ENCODE results near the gene RBPJ.

The RBPJ gene

DNA sequence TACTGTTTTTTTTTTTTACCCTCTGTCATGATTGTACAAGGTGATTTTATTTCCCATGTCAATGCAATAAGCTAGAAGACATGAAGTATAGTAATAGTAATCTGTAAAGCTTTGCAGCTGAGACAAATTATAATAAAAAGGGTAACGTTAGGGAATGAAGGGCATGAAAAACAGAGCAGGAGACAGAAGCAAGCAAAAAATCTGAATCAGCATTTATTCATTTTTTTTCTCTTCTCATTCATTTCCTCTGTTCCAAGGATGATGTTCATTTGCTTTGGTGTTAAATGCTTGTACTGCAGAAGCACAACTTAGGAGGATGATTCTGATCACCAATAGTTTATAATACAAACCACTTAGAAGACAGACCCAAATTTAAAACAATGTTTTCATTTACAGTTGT lies 105.1 kb downstream of the RBPJ start:
- Histone ChIP-seq H3F3A (ENCODE audit: low read depth) (no peaks in the 10 kb centered on the region), H3K36me3 (ENCODE audit: insufficient read depth, low read length) (peaks cover 94% of the 10 kb centered on the region), H3K9ac (ENCODE audit: low read depth, low read length, poor library complexity, severe bottlenecking) (no peak overlapping the region), H3K4me2 (ENCODE audit: low read depth, low read length, poor library complexity, severe bottlenecking) (no peak overlapping the region), H3K4me3 (ENCODE audit: low read length, poor library complexity, severe bottlenecking) (no peak overlapping the region), H3K27me3 (ENCODE audit: insufficient read depth, low read length, poor library complexity, severe bottlenecking) (no peaks in the 10 kb centered on the region), H3K9me3 (ENCODE audit: insufficient read depth, low read depth, low read length) (no peaks in the 10 kb centered on the region), H3K4me1 (ENCODE audit: insufficient read depth, low read length, poor library complexity, severe bottlenecking) (peaks cover 1% of the 10 kb centered on the region), H2AFZ (ENCODE audit: low read length) (no peak overlapping the region), H3K79me2 (ENCODE audit: insufficient read depth, low read length) (no peaks in the 10 kb centered on the region), H4K20me1 (ENCODE audit: insufficient read depth, low read length, poor library complexity, severe bottlenecking) (no peaks in the 10 kb centered on the region), H3K9me2 (replicated peaks; ENCODE audit: low read depth, low read length) (no peaks in the 10 kb centered on the region)
- no peak for TF ChIP-seq EZH2phosphoT487 (IDR thresholded peaks at IDR 0.05; ENCODE audit: borderline replicate concordance)
- TF ChIP-seq, protein P1, sequence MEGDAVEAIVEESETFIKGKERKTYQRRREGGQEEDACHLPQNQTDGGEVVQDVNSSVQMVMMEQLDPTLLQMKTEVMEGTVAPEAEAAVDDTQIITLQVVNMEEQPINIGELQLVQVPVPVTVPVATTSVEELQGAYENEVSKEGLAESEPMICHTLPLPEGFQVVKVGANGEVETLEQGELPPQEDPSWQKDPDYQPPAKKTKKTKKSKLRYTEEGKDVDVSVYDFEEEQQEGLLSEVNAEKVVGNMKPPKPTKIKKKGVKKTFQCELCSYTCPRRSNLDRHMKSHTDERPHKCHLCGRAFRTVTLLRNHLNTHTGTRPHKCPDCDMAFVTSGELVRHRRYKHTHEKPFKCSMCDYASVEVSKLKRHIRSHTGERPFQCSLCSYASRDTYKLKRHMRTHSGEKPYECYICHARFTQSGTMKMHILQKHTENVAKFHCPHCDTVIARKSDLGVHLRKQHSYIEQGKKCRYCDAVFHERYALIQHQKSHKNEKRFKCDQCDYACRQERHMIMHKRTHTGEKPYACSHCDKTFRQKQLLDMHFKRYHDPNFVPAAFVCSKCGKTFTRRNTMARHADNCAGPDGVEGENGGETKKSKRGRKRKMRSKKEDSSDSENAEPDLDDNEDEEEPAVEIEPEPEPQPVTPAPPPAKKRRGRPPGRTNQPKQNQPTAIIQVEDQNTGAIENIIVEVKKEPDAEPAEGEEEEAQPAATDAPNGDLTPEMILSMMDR (conservative IDR thresholded peaks at IDR 0.05; ENCODE audit: low read length): no peak

DNA sequence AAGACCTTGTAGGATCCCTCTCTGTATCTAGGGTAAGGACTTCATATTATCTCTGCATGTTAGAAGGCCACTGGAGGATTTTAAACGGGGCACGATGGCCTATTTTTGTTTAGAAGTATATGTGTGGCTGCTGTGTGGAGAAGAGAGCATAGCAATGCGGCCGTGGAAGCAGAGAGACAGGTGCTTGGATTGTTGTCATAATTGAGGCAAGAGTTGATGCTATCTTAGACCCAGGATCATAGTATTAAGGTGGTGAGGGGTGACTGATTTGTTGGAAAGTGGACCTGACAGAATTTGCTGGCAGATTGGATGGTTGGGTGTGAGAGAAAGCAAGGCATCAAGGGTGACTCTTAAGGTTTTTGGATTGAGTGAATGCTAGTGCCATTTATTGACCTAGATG lies 106.1 kb downstream of the RBPJ start:
- H4K20me1 ChIP-seq (ENCODE audit: insufficient read depth, low read length, poor library complexity, severe bottlenecking): no peaks in the 10 kb centered on the region
- no peaks in the 10 kb centered on the region for H3K9me2 ChIP-seq (replicated peaks; ENCODE audit: low read depth, low read length)
- H3F3A ChIP-seq (ENCODE audit: low read depth): no peaks in the 10 kb centered on the region
- no peaks in the 10 kb centered on the region for H3K27me3 ChIP-seq (ENCODE audit: insufficient read depth, low read length, poor library complexity, severe bottlenecking)
- peaks cover 94% of the 10 kb centered on the region for H3K36me3 ChIP-seq (ENCODE audit: insufficient read depth, low read length)
- H3K4me1 ChIP-seq (ENCODE audit: insufficient read depth, low read length, poor library complexity, severe bottlenecking): no peaks in the 10 kb centered on the region
- H3K4me2 ChIP-seq (ENCODE audit: low read depth, low read length, poor library complexity, severe bottlenecking): no peak overlapping the region
- no peak overlapping the region for H2AFZ ChIP-seq (ENCODE audit: low read length)
- H3K79me2 ChIP-seq (ENCODE audit: insufficient read depth, low read length): no peaks in the 10 kb centered on the region
- no peak overlapping the region for H3K4me3 ChIP-seq (ENCODE audit: low read length, poor library complexity, severe bottlenecking)
- H3K9ac ChIP-seq (ENCODE audit: low read depth, low read length, poor library complexity, severe bottlenecking): no peak overlapping the region
- TF ChIP-seq, protein P1 (conservative IDR thresholded peaks at IDR 0.05; ENCODE audit: low read length): no peak
- no peak for TF ChIP-seq EZH2phosphoT487 (IDR thresholded peaks at IDR 0.05; ENCODE audit: borderline replicate concordance)
- no peaks in the 10 kb centered on the region for H3K9me3 ChIP-seq (ENCODE audit: insufficient read depth, low read depth, low read length)

DNA sequence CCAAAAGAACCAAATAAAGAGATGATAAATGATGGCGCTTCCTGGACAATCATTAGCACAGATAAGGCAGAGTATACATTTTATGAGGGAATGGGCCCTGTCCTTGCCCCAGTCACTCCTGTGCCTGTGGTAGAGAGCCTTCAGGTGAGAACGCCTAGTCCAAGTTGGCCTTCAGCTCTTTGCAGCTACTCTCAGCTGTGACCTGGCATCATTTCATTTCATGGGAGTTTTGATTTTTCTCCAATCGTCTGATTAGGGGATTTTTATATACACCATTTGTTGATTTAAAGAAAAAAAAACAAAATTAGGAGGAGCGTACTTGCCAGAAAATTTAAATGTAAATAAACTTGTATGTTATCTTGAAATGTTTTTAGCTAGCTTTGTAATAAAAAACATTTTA lies 109.1 kb downstream of the RBPJ start:
- Histone ChIP-seq H3F3A (ENCODE audit: low read depth) (no peaks in the 10 kb centered on the region), H3K36me3 (ENCODE audit: insufficient read depth, low read length) (peaks cover 82% of the 10 kb centered on the region)

More for the DNA sequence above, 109.1 kb downstream of the RBPJ start:
- Histone ChIP-seq H3K79me2 (ENCODE audit: insufficient read depth, low read length) (no peaks in the 10 kb centered on the region), H3K9me3 (ENCODE audit: insufficient read depth, low read depth, low read length) (no peaks in the 10 kb centered on the region), H3K9me2 (replicated peaks; ENCODE audit: low read depth, low read length) (no peaks in the 10 kb centered on the region), H3K4me1 (ENCODE audit: insufficient read depth, low read length, poor library complexity, severe bottlenecking) (peaks cover 8% of the 10 kb centered on the region), H3K4me2 (ENCODE audit: low read depth, low read length, poor library complexity, severe bottlenecking) (no peak overlapping the region), H3K27me3 (ENCODE audit: insufficient read depth, low read length, poor library complexity, severe bottlenecking) (no peaks in the 10 kb centered on the region), H3K4me3 (ENCODE audit: low read length, poor library complexity, severe bottlenecking) (no peak overlapping the region), H2AFZ (ENCODE audit: low read length) (no peak overlapping the region), H3K9ac (ENCODE audit: low read depth, low read length, poor library complexity, severe bottlenecking) (no peak overlapping the region), H4K20me1 (ENCODE audit: insufficient read depth, low read length, poor library complexity, severe bottlenecking) (no peaks in the 10 kb centered on the region)
- TF ChIP-seq, protein P1 (conservative IDR thresholded peaks at IDR 0.05; ENCODE audit: low read length): no peak
- no peak for TF ChIP-seq EZH2phosphoT487 (IDR thresholded peaks at IDR 0.05; ENCODE audit: borderline replicate concordance)

Measured in Loucy (cell line).